Sigmoid colon (tissue), 7 donors: ENCODE data around the gene ZSCAN23. TPM values are rescaled to one million over a fixed set of nuclear protein-coding genes. Genes with fewer than 3 reads are reported as not detected.

Source experiments
- DNase-seq: peaks from one replicate; pipeline ENCODE4 v3.0.0-alpha.2; 2019
- H3K27ac ChIP-seq, 4 donors: fragments of 200-600 bp; sonication (generic); one replicate each; pipeline ENCODE4 v1.5.1; 2016 to 2019; ENCODE audit warnings: mild to moderate bottlenecking in 1 of 4
- H3K27me3 ChIP-seq, 3 donors: fragments of 200-600 bp; sonication (generic); one replicate each; pipeline ENCODE4 v1.5.1; 2019; ENCODE audit warnings: mild to moderate bottlenecking in 1 of 3
- H3K36me3 ChIP-seq, 4 donors: fragments of 200-600 bp; sonication (generic); one replicate each; pipeline ENCODE4 v1.5.1; 2016 to 2019
- H3K4me1 ChIP-seq, 4 donors: fragments of 200-600 bp; sonication (generic); one replicate each; pipeline ENCODE4 v1.5.1; 2017 to 2019
- H3K4me3 ChIP-seq, 4 donors: fragments of 200-600 bp; sonication (generic); one replicate each; pipeline ENCODE4 v1.5.1; 2017 to 2019; ENCODE audit warnings: mild to moderate bottlenecking in 2 of 4, moderate library complexity in 1 of 4
- H3K9me3 ChIP-seq, 4 donors: fragments of 200-600 bp in 3 of 4; sonication (generic) in 3 of 4; one replicate each; pipeline versions ENCODE4 v1.5.1 to v1.6.1; 2013 to 2019
- CTCF ChIP-seq, 4 experiments: fragments of 450-650 bp in 3 of 4; fragments of 200-600 bp in 1 of 4; IDR thresholded peaks; one replicate each; pipeline ENCODE4 v1.5.1; 2016 to 2019; ENCODE audit warnings: antibody characterized with exemption in 4 of 4, mild to moderate bottlenecking in 3 of 4, moderate library complexity in 2 of 4
- EP300 ChIP-seq, 4 donors: sonication (generic); formaldehyde crosslinking; IDR thresholded peaks; one replicate each; pipeline ENCODE4 v1.6.1; 2017; ENCODE audit warnings: antibody characterized with exemption in 4 of 4
- POLR2A ChIP-seq, 2 donors: fragments of 450-650 bp; IDR thresholded peaks; one replicate each; pipeline ENCODE4 v1.6.1; 2016; ENCODE audit warnings: antibody characterized with exemption in 2 of 2, mild to moderate bottlenecking in 2 of 2, moderate library complexity in 2 of 2
- POLR2AphosphoS5 ChIP-seq, 4 donors: sonication (generic); formaldehyde crosslinking; IDR thresholded peaks; one replicate each; pipeline ENCODE4 v1.6.1; 2017; ENCODE audit warnings: antibody characterized with exemption in 4 of 4
- WGBS, 2 donors: extraction: QIAGEN DNeasy Blood & Tissue Kit; methylation state at CpG; one replicate each; pipeline ENCODE4 v1.1.7; 2013; 5-methylcytosine and 5-hydroxymethylcytosine counted together
- intact Hi-C: fragments of 100-400 bp; cut with DNase I; formaldehyde crosslinking; loops from one replicate; pipeline ENCODE4 v1.15.1; 2023
- polyA plus RNA-seq, 3 donors: library from polyadenylated mRNA; stranded (reverse); fragments of 200-250 nt; gene quantifications; one replicate each; pipeline ENCODE4 v1.2.3, GENCODE V29; 2013
- total RNA-seq, 4 donors: library from RNA; depleted of rRNA; stranded (reverse); fragments of >200 nt; gene quantifications; one replicate each; pipeline ENCODE4 v1.1.0, GENCODE V29; 2016
- donor health status: healthy with polysubstance abuse.
- donor health status: Bipolar disorder and iron deficiency.
- donor health status: healthy.

The ZSCAN23 gene
- total and polyA plus RNA-seq, 7 donors = 0.79 to 4.2 (median 2.5) TPM; not detected in 1

- peak overlapping the region; percentile 57 to 84 (median 65) for H3K4me3 ChIP-seq
- WGBS, 2 donors = 63 to 69% methylated on average over 7 of the region's 7 CpGs
- no peak for TF ChIP-seq CTCF (IDR thresholded peaks at IDR 0.05)
- no peak for TF ChIP-seq POLR2A (IDR thresholded peaks at IDR 0.05)
- TF ChIP-seq POLR2AphosphoS5 (IDR thresholded peaks at IDR 0.05) = no peak
- no peak for TF ChIP-seq EP300 (IDR thresholded peaks at IDR 0.05)
- H3K36me3 ChIP-seq = no peaks in the 10 kb centered on the region
- H3K27me3 ChIP-seq = peaks cover 0 to 21% (median 14%) of the 10 kb centered on the region in 3 donors
- H3K9me3 ChIP-seq = peaks cover 0 to 6% (median 0%) of the 10 kb centered on the region in 4 donors
- intact Hi-C loops = loop anchor here (5.0 kb wide), 1 partner anchor 45 kb away; the partner anchor contains the start of gene ZSCAN12
- peak overlapping the region in 3 of 4 donors; percentile 63 to 71 (median 64) for H3K27ac ChIP-seq
- H3K4me1 ChIP-seq = peaks cover 0 to 14% (median 9%) of the 10 kb centered on the region in 4 donors
- DNase-seq = no peak
These were observed 705 bp downstream of the ZSCAN23 start for GRCh38 chr6:28442586-28442985.

GRCh38 chr6:28436404-28436803 lies 6.9 kb downstream of the ZSCAN23 start:
- intact Hi-C loops = no loop called here
- Histone ChIP-seq H3K4me3 (no peak overlapping the region), H3K27me3 (no peaks in the 10 kb centered on the region), H3K4me1 (no peaks in the 10 kb centered on the region), H3K27ac (no peak overlapping the region), H3K9me3 (no peaks in the 10 kb centered on the region), H3K36me3 (peaks cover 0 to 16% (median 0%) of the 10 kb centered on the region in 4 donors)
- DNase-seq = no peak
- TF ChIP-seq POLR2A (IDR thresholded peaks at IDR 0.05) (no peak), CTCF (IDR thresholded peaks at IDR 0.05) (no peak), EP300 (IDR thresholded peaks at IDR 0.05) (no peak), POLR2AphosphoS5 (IDR thresholded peaks at IDR 0.05) (no peak)
- 73 to 95% methylated on average over 3 of the region's 3 CpGs for WGBS, 2 donors

GRCh38 chr6:28433119-28433518 lies 10.2 kb downstream of the ZSCAN23 start:
- intact Hi-C loops = no loop called here
- H3K27ac ChIP-seq = no peak overlapping the region
- DNase-seq = no peak
- TF ChIP-seq CTCF (IDR thresholded peaks at IDR 0.05) (no peak), POLR2A (IDR thresholded peaks at IDR 0.05) (no peak), POLR2AphosphoS5 (IDR thresholded peaks at IDR 0.05) (no peak), EP300 (IDR thresholded peaks at IDR 0.05) (no peak)
- no peak overlapping the region for H3K4me3 ChIP-seq
- no peaks in the 10 kb centered on the region for H3K4me1 ChIP-seq
- H3K9me3 ChIP-seq = no peaks in the 10 kb centered on the region
- peaks cover 0 to 16% (median 0%) of the 10 kb centered on the region in 4 donors for H3K36me3 ChIP-seq
- H3K27me3 ChIP-seq = no peaks in the 10 kb centered on the region

GRCh38 chr6:28429781-28430180 lies 13.5 kb downstream of the ZSCAN23 start:
- no peaks in the 10 kb centered on the region for H3K4me1 ChIP-seq
- H3K27me3 ChIP-seq = no peaks in the 10 kb centered on the region
- H3K4me3 ChIP-seq = no peak overlapping the region
- peaks cover 0 to 9% (median 0%) of the 10 kb centered on the region in 4 donors for H3K36me3 ChIP-seq
- TF ChIP-seq POLR2AphosphoS5 (IDR thresholded peaks at IDR 0.05) = no peak
- no peak for TF ChIP-seq CTCF (IDR thresholded peaks at IDR 0.05)
- no peak for TF ChIP-seq POLR2A (IDR thresholded peaks at IDR 0.05)
- no peak for TF ChIP-seq EP300 (IDR thresholded peaks at IDR 0.05)
- WGBS, 2 donors = 95 to 96% methylated on average over 16 of the region's 16 CpGs
- DNase-seq = no peak
- intact Hi-C loops = no loop called here
- H3K27ac ChIP-seq = no peak overlapping the region
- H3K9me3 ChIP-seq = no peaks in the 10 kb centered on the region

GRCh38 chr6:28425944-28426541 lies 17.2 kb downstream of the ZSCAN23 start:
- H3K9me3 ChIP-seq = no peaks in the 10 kb centered on the region
- whole genome bisulfite sequencing, 2 donors = 74 to 75% methylated on average over 4 of the region's 4 CpGs
- H3K4me3 ChIP-seq = no peak overlapping the region
- intact Hi-C loops = no loop called here
- H3K27me3 ChIP-seq = no peaks in the 10 kb centered on the region
- TF ChIP-seq EP300 (IDR thresholded peaks at IDR 0.05) = no peak
- TF ChIP-seq CTCF (IDR thresholded peaks at IDR 0.05) = no peak
- TF ChIP-seq POLR2AphosphoS5 (IDR thresholded peaks at IDR 0.05) = no peak
- no peak for TF ChIP-seq POLR2A (IDR thresholded peaks at IDR 0.05)
- H3K4me1 ChIP-seq = no peaks in the 10 kb centered on the region
- no peaks in the 10 kb centered on the region for H3K36me3 ChIP-seq
- no peak overlapping the region for H3K27ac ChIP-seq
- no peak for DNase-seq
